ENCODE measurements around the gene GPX6. TPM values are rescaled to one million over a fixed set of nuclear protein-coding genes. Genes with fewer than 3 reads are reported as not detected.
"Not testable (repeated sequence)": the region's sequence is repeated elsewhere in the genome, so short reads cannot be mapped to it uniquely, and the experiment has no call there.

GPX6 gene
- total and polyA plus RNA-seq, 4 experiments from 2014 or later, result not detected

GRCh38 chr6:28502709-28503305 is 12.8 kb downstream of the GPX6 start:
- H3K36me3 Mint-ChIP-seq; CTCF ChIA-PET (ENCODE audit: partially characterized antibody); H3K27ac Mint-ChIP-seq; DNase-seq; H3K27ac ChIP-seq (ENCODE audit: low read depth, low read length); H3K4me3 Mint-ChIP-seq; H3K9me3 Mint-ChIP-seq; H3K27me3 ChIP-seq (ENCODE audit: insufficient read depth, low read length); intact Hi-C loops (cut with micrococcal nuclease); H3K36me3 ChIP-seq (ENCODE audit: insufficient read depth, low read length); H3K9me3 ChIP-seq (ENCODE audit: control insufficient read depth in 1 of 2, low read length in 2 of 2); H3K4me3 ChIP-seq (ENCODE audit: low read length in 2 of 2); POLR2A ChIA-PET (ENCODE audit: partially characterized antibody): not testable (repeated sequence)
- H3K4me1 Mint-ChIP-seq, result peaks cover 8 to 17% (median 14%) of the 10 kb centered on the region in 4 donors
- H3K27me3 Mint-ChIP-seq, result peaks cover 5 to 16% of the 10 kb centered on the region in 2 donors
- peaks cover 12% of the 10 kb centered on the region for H3K4me1 ChIP-seq (ENCODE audit: insufficient read depth, low read length)

DNA sequence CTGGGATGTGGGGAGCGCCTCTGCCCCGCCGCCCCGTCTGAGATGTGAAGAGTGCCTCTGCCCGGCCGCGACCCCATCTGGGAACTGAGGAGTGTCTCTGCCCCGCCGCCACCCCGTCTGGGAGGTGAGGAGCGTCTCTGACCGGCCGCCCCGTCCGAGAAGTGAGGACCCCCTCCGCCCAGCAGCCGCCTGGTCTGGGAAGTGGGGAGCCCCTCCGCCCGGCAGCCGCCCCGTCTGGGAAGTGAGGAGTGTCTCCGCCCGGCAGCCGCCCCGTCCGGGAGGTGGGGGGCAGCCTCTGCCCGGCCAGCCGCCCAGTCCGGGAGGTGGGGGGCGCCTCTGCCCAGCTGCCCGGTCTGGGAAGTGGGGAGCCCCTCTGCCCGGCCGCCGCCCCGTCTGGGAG is 13.5 kb downstream of the GPX6 start:
- intact Hi-C loops (cut with micrococcal nuclease); H3K27me3 ChIP-seq (ENCODE audit: insufficient read depth, low read length); H3K27ac ChIP-seq (ENCODE audit: low read depth, low read length); H3K9me3 ChIP-seq (ENCODE audit: control insufficient read depth in 1 of 2, low read length in 2 of 2); H3K9me3 Mint-ChIP-seq; H3K4me3 ChIP-seq (ENCODE audit: low read length in 2 of 2); H3K4me1 ChIP-seq (ENCODE audit: insufficient read depth, low read length); H3K4me3 Mint-ChIP-seq; H3K36me3 Mint-ChIP-seq; POLR2A ChIA-PET (ENCODE audit: partially characterized antibody); H3K36me3 ChIP-seq (ENCODE audit: insufficient read depth, low read length); CTCF ChIA-PET (ENCODE audit: partially characterized antibody); H3K27ac Mint-ChIP-seq; DNase-seq: not testable (repeated sequence)
- peaks cover 6 to 11% (median 10%) of the 10 kb centered on the region in 4 donors for H3K4me1 Mint-ChIP-seq
- H3K27me3 Mint-ChIP-seq, result peaks cover 5 to 18% of the 10 kb centered on the region in 2 donors

DNA sequence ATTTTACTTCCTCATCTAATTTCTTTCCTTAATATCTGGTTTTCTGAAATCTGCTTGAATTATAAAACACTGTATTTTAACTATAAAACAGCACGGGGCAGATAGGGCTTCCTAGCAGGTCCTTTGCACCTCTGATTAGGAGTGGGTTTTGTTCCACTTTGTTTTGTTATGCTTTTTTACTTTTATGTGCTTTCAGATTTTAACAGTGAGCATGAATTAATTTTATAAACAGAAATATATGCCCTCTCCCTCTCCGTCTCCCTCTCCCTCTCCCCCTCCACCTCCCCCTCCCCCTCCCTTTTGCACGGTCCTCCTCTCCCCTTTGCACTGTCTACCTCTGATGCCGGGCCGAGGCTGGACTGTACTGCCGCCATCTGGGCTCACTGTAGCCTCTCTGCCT is 14.3 kb downstream of the GPX6 start:
- ChIA-PET POLR2A (ENCODE audit: partially characterized antibody) (no interaction called here), CTCF (ENCODE audit: partially characterized antibody) (no interaction called here)
- no peaks in the 10 kb centered on the region for H3K27me3 ChIP-seq (ENCODE audit: insufficient read depth, low read length)
- Mint-ChIP-seq H3K4me1 (peaks cover 0 to 3% (median 2%) of the 10 kb centered on the region in 4 donors), H3K36me3 (no peaks in the 10 kb centered on the region), H3K27ac (no peak overlapping the region), H3K27me3 (peaks cover 5 to 18% of the 10 kb centered on the region in 2 donors), H3K9me3 (peaks cover 0 to 2% (median 0%) of the 10 kb centered on the region in 8 donors), H3K4me3 (no peak overlapping the region)
- no peak for DNase-seq
- no peak overlapping the region for H3K27ac ChIP-seq (ENCODE audit: low read depth, low read length)
- intact Hi-C loops (cut with micrococcal nuclease), result no loop called here
- no peak overlapping the region for H3K4me3 ChIP-seq (ENCODE audit: low read length in 2 of 2)
- no peaks in the 10 kb centered on the region for H3K4me1 ChIP-seq (ENCODE audit: insufficient read depth, low read length)
- no peaks in the 10 kb centered on the region for H3K36me3 ChIP-seq (ENCODE audit: insufficient read depth, low read length)
- no peaks in the 10 kb centered on the region for H3K9me3 ChIP-seq (ENCODE audit: control insufficient read depth in 1 of 2, low read length in 2 of 2)

DNA sequence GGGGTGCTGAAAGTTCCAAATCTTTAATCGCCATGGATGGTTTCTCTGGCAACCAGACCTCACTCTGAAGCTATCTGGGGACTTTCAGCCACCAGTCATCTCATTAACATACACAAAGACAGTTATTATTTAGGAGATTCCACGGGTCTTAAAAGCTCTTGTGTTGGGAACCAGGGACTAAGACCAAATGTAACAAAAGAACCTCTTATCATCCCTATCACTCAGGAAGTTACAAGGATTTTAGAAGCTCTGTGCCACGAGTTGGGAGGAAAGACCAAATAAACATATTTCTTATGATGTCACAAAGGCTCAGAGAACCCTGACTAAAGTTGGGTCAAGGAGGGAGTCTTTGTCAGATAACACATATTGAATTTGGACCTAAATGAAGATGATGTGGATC is 17.7 kb downstream of the GPX6 start:
- H3K4me3 ChIP-seq (ENCODE audit: low read length in 2 of 2), result no peak overlapping the region
- H3K9me3 ChIP-seq (ENCODE audit: control insufficient read depth in 1 of 2, low read length in 2 of 2), result no peaks in the 10 kb centered on the region
- peaks cover 0 to 2% (median 0%) of the 10 kb centered on the region in 8 donors for H3K9me3 Mint-ChIP-seq
- H3K4me3 Mint-ChIP-seq, result no peak overlapping the region
- no peak for DNase-seq
- H3K27ac Mint-ChIP-seq, result no peak overlapping the region
- H3K27ac ChIP-seq (ENCODE audit: low read depth, low read length), result no peak overlapping the region
- H3K27me3 Mint-ChIP-seq, result peaks cover 9 to 13% of the 10 kb centered on the region in 2 donors
- no peaks in the 10 kb centered on the region for H3K27me3 ChIP-seq (ENCODE audit: insufficient read depth, low read length)
- CTCF ChIA-PET (ENCODE audit: partially characterized antibody), result no interaction called here
- POLR2A ChIA-PET (ENCODE audit: partially characterized antibody), result no interaction called here
- H3K4me1 ChIP-seq (ENCODE audit: insufficient read depth, low read length), result no peaks in the 10 kb centered on the region
- no peaks in the 10 kb centered on the region for H3K36me3 Mint-ChIP-seq
- intact Hi-C loops (cut with micrococcal nuclease), result loop anchor here (5.0 kb wide), 1 partner anchor 44 kb away; no protein-coding TSS in a partner anchor
- no peaks in the 10 kb centered on the region for H3K4me1 Mint-ChIP-seq
- H3K36me3 ChIP-seq (ENCODE audit: insufficient read depth, low read length), result no peaks in the 10 kb centered on the region

DNA sequence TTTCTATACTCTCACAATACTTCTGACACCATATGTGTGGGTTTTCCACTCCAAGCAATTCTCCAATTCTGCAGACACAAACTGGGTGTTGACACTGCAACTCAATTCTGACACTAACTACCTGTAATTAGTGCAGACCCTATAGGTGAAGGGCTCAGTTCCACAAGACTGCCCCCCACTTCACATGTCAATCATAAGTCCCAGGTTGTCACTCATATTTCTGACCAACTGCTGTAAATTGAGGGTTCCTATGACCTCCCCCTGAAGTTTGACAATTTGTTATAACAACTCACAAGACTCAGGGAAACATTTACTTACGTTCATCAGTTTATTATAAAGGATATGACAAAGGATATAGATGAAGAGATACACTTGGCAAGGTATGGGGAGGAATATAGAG is 18.3 kb downstream of the GPX6 start:
- H3K27me3 ChIP-seq (ENCODE audit: insufficient read depth, low read length), result no peaks in the 10 kb centered on the region
- H3K27ac ChIP-seq (ENCODE audit: low read depth, low read length), result no peak overlapping the region
- peaks cover 7 to 17% of the 10 kb centered on the region in 2 donors for H3K27me3 Mint-ChIP-seq
- H3K9me3 ChIP-seq (ENCODE audit: control insufficient read depth in 1 of 2, low read length in 2 of 2), result no peaks in the 10 kb centered on the region
- intact Hi-C loops (cut with micrococcal nuclease), result loop anchor here (5.0 kb wide), 1 partner anchor 45 kb away; no protein-coding TSS in a partner anchor
- POLR2A ChIA-PET (ENCODE audit: partially characterized antibody), result no interaction called here
- H3K4me1 Mint-ChIP-seq, result no peaks in the 10 kb centered on the region
- no peak overlapping the region for H3K4me3 ChIP-seq (ENCODE audit: low read length in 2 of 2)
- no peak for DNase-seq
- CTCF ChIA-PET (ENCODE audit: partially characterized antibody), result no interaction called here
- H3K36me3 Mint-ChIP-seq, result no peaks in the 10 kb centered on the region
- no peaks in the 10 kb centered on the region for H3K4me1 ChIP-seq (ENCODE audit: insufficient read depth, low read length)
- no peak overlapping the region for H3K4me3 Mint-ChIP-seq
- H3K36me3 ChIP-seq (ENCODE audit: insufficient read depth, low read length), result no peaks in the 10 kb centered on the region
- H3K9me3 Mint-ChIP-seq, result no peaks in the 10 kb centered on the region
- no peak overlapping the region for H3K27ac Mint-ChIP-seq

DNA sequence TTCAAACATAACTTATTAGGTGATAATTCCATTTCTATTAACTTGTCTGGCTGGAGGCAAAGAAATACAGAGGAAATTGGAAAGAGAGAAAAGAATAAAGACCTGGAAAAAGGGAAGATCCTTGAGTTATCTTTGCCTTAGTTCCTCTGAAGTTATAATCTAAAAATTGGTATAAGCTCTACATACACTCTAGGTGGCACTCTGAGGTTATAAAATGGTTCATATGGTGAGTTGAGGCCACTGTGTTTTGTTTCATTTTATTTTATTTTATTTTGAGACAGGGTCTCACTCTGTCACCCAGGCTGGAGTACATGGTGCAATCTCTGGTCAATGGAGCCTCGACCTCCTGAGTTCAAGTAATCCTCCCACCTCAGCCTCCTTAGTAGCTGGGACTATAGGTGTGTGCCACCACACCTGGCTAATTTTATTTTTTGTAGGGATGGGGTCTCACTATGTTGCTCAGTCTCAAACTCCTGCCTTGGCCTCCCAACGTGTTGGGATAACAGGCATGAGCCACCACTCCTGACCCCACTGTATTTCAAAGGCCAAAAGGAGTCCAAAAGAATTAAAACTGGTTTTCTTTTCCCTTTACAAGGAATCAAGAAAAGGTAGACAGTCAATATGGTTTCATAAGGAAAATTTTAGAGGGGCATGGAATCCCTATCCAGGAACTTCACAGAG is 19.4 kb downstream of the GPX6 start:
- H3K36me3 Mint-ChIP-seq, result no peaks in the 10 kb centered on the region
- no peaks in the 10 kb centered on the region for H3K9me3 ChIP-seq (ENCODE audit: control insufficient read depth in 1 of 2, low read length in 2 of 2)
- no peak overlapping the region for H3K27ac Mint-ChIP-seq
- no peak overlapping the region for H3K4me3 Mint-ChIP-seq
- ChIA-PET POLR2A (ENCODE audit: partially characterized antibody) (no interaction called here), CTCF (ENCODE audit: partially characterized antibody) (interaction anchor here (1.4 kb wide), 1 partner anchor 44 kb away, joined by 4 read pairs; no protein-coding TSS in a partner anchor)
- intact Hi-C loops (cut with micrococcal nuclease), result loop anchor here (1.0 to 5.0 kb wide), 2 partner anchors 46 to 188 kb away; no protein-coding TSS in a partner anchor
- no peaks in the 10 kb centered on the region for H3K27me3 ChIP-seq (ENCODE audit: insufficient read depth, low read length)
- H3K4me3 ChIP-seq (ENCODE audit: low read length in 2 of 2), result no peak overlapping the region
- H3K27ac ChIP-seq (ENCODE audit: low read depth, low read length), result no peak overlapping the region
- no peaks in the 10 kb centered on the region for H3K36me3 ChIP-seq (ENCODE audit: insufficient read depth, low read length)
- DNase-seq, result peak in 2 of 5 donors; percentile 11 to 14
- H3K9me3 Mint-ChIP-seq, result peaks cover 0 to 4% (median 0%) of the 10 kb centered on the region in 8 donors
- H3K4me1 ChIP-seq (ENCODE audit: insufficient read depth, low read length), result no peaks in the 10 kb centered on the region
- H3K4me1 Mint-ChIP-seq, result no peaks in the 10 kb centered on the region
- H3K27me3 Mint-ChIP-seq, result peaks cover 14 to 26% of the 10 kb centered on the region in 2 donors

DNA sequence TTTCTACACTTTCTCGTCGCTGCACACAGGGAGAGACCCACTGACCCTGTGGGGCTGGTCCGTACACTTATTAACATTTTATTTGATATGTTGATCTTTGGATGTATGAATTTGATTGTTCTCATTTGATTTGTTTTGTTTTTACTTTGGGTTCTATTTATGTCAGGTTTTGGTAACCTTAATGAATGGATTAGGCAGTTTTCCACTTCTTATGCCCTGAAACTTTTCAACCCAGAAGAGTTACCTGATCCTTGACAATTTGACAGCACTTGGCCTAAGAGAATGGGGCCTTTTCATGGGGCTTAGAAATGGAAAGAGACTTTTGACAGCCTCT is 23.6 kb downstream of the GPX6 start:
- no peak overlapping the region for H3K4me3 ChIP-seq (ENCODE audit: low read length in 2 of 2)
- peaks cover 0 to 4% (median 0%) of the 10 kb centered on the region in 8 donors for H3K9me3 Mint-ChIP-seq
- peaks cover 31 to 48% of the 10 kb centered on the region in 2 donors for H3K27me3 Mint-ChIP-seq
- no peak overlapping the region for H3K27ac Mint-ChIP-seq
- no peaks in the 10 kb centered on the region for H3K36me3 ChIP-seq (ENCODE audit: insufficient read depth, low read length)
- H3K27me3 ChIP-seq (ENCODE audit: insufficient read depth, low read length), result peaks cover 12% of the 10 kb centered on the region
- H3K4me3 Mint-ChIP-seq, result no peak overlapping the region
- peaks cover 6 to 18% (median 11%) of the 10 kb centered on the region in 4 donors for H3K4me1 Mint-ChIP-seq
- DNase-seq, result no peak
- no peaks in the 10 kb centered on the region for H3K36me3 Mint-ChIP-seq
- intact Hi-C loops (cut with micrococcal nuclease), result no loop called here
- no peak overlapping the region for H3K27ac ChIP-seq (ENCODE audit: low read depth, low read length)
- POLR2A ChIA-PET (ENCODE audit: partially characterized antibody), result no interaction called here
- H3K9me3 ChIP-seq (ENCODE audit: control insufficient read depth in 1 of 2, low read length in 2 of 2), result no peaks in the 10 kb centered on the region
- peaks cover 6% of the 10 kb centered on the region for H3K4me1 ChIP-seq (ENCODE audit: insufficient read depth, low read length)
- CTCF ChIA-PET (ENCODE audit: partially characterized antibody), result no interaction called here
